ENCODE data around the gene FHAD1. TPM values are rescaled to one million over a fixed set of nuclear protein-coding genes. Genes with fewer than 3 reads are reported as not detected.

The FHAD1 gene
- total RNA-seq, 1 donor from 2014 or later, result 1.7 TPM

- DNase-seq (ENCODE audit: low spot score), result no peak
These were observed 28.4 kb upstream of the FHAD1 start for GRCh38 chr1:15218287-15219279.

GRCh38 chr1:15219280-15220023 lies 27.6 kb upstream of the FHAD1 start:
- DNase-seq (ENCODE audit: low spot score), result no peak

- DNase-seq (ENCODE audit: low spot score), result no peak
These were observed 27.0 kb upstream of the FHAD1 start for GRCh38 chr1:15220024-15220392.

GRCh38 chr1:15220825-15221431 lies 26.1 kb upstream of the FHAD1 start:
- DNase-seq (ENCODE audit: low spot score), result peak; percentile 56

GRCh38 chr1:15222653-15223303 lies 24.2 kb upstream of the FHAD1 start:
- DNase-seq (ENCODE audit: low spot score), result no peak

- no peak for DNase-seq (ENCODE audit: low spot score)
These were observed 22.7 kb upstream of the FHAD1 start for GRCh38 chr1:15224259-15224869.

GRCh38 chr1:15224974-15225373 lies 22.0 kb upstream of the FHAD1 start:
- no peak for DNase-seq (ENCODE audit: low spot score)

- no peak for DNase-seq (ENCODE audit: low spot score)
These were observed 21.6 kb upstream of the FHAD1 start for GRCh38 chr1:15225461-15225860.

- no peak for DNase-seq (ENCODE audit: low spot score)
These were observed 20.4 kb upstream of the FHAD1 start for GRCh38 chr1:15226388-15227255.

- DNase-seq (ENCODE audit: low spot score), result no peak
These were observed 17.3 kb upstream of the FHAD1 start for GRCh38 chr1:15229707-15230131.

- DNase-seq (ENCODE audit: low spot score), result no peak
These were observed 15.3 kb upstream of the FHAD1 start for GRCh38 chr1:15231714-15232201.

GRCh38 chr1:15233689-15234088 lies 13.3 kb upstream of the FHAD1 start:
- DNase-seq (ENCODE audit: low spot score), result no peak

GRCh38 chr1:15236321-15236721 lies 10.7 kb upstream of the FHAD1 start:
- DNase-seq (ENCODE audit: low spot score), result no peak

- no peak for DNase-seq (ENCODE audit: low spot score)
These were observed 10.3 kb upstream of the FHAD1 start for GRCh38 chr1:15236746-15237145.

GRCh38 chr1:15238789-15239188 lies 8.2 kb upstream of the FHAD1 start:
- DNase-seq (ENCODE audit: low spot score), result no peak

- no peak for DNase-seq (ENCODE audit: low spot score)
These were observed 4.3 kb upstream of the FHAD1 start for GRCh38 chr1:15242766-15243165.

GRCh38 chr1:15243275-15244043 lies 3.6 kb upstream of the FHAD1 start:
- no peak for DNase-seq (ENCODE audit: low spot score)

- DNase-seq (ENCODE audit: low spot score), result no peak
These were observed 2.2 kb upstream of the FHAD1 start for GRCh38 chr1:15244813-15245212.

GRCh38 chr1:15245593-15246360 lies 1.2 kb upstream of the FHAD1 start:
- DNase-seq (ENCODE audit: low spot score), result peak; percentile 33
